SH-SY5Y (cell line): Measurements from ENCODE around the gene ALDH6A1.

ENCODE experiments used
- GATA2 ChIP-seq: IDR thresholded peaks from 2 replicates; pipeline ENCODE4 v1.6.1; 2011; ENCODE audit warnings: mild to moderate bottlenecking, low read depth, low read length
- GATA3 ChIP-seq: IDR thresholded peaks from 2 replicates; pipeline ENCODE4 v1.6.1; 2011; ENCODE audit warnings: low read depth, mild to moderate bottlenecking, low read length, moderate library complexity

ALDH6A1 gene

DNA sequence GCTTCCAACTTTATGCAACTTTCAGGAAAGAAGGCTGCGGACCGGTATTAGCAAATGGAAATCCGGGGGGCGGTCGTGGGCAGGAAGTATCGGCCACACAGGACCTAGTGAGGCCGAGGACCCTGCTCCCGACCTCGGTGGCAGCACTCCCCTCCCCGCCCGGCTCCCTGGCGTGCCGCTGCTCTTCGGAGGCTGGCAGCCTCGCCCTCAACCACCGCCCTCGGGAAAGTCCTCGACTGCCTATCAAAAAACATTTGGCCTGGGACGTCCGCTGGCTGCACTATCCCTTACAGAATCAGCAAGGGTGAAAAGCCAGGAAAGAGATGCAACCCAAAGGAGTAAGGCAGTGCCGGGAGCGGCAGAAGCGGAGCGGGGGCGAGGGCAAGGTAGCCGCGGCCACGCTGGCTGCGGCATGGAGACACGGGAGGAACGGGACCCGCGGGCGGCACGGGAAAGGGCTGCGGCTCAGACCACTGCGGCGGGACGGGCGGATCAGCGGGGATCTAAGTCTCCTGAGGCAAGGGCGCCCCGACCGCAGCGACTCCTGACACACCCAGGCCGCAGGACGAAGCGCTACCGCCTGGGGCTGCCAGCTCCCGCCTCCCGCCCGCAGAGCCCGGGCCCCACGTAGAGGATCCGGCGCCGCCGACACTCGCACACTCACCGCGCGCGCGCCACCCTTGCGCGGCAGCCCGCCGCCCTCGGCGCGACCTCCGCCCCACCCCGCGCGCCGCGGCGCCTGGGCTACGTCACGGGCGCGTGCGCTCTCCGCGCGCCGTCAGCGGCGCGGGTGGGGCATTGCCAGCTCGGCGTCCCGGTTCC, 65.5 kb downstream of the ALDH6A1 start, which contains the start of the genes BBOF1 and ENTPD5:
TSS of gene BBOF1 (plus strand) at position 764 of the 822 bp plus-strand sequence. CDS start 130 bp downstream, outside the sequence.
TSS of gene ENTPD5 (minus strand) at position 703 of the 822 bp plus-strand sequence. CDS start 31,186 bp downstream, outside the sequence.
- no peak for TF ChIP-seq GATA3

DNA sequence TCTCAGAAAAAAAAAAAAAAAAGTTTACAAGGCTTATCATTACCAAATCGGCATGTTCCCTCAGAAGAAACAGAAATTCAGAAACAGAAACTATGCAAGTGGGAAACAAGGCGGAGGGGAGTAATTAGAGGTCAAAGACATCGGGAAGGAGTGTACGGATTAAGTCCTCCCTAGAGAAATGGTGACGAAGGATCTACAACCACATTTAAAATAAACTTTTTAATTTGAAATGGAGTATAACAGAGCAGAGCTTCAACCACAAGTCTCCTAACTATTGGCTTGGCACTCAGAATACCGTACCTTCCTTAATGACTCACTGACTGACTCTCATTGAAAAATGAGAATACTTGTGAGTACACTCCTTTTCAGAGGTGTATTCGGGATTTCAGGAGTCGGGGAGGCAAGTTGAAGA, 66.1 kb downstream of the ALDH6A1 start:
- TF ChIP-seq GATA3 (no peak), GATA2 (no peak)

DNA sequence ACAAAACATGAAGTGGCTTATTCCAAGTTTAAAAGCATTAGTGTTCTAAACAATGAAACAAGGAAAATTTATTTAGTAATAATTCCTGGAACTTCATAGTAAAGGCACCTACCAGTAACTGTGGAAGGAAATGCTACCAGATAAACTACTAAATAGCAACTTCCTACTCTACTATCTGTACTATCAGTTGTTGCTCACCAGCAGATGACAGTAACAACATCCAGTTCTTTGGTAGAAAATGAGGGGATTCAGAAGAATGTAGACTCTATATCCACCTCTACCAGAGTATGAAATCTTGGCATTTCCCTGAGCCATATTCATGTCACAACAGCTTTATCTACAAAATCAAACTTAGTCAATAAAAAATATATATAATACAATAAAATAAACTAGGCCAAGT, 68.3 kb downstream of the ALDH6A1 start:
- TF ChIP-seq GATA3 (no peak), GATA2 (no peak)

DNA sequence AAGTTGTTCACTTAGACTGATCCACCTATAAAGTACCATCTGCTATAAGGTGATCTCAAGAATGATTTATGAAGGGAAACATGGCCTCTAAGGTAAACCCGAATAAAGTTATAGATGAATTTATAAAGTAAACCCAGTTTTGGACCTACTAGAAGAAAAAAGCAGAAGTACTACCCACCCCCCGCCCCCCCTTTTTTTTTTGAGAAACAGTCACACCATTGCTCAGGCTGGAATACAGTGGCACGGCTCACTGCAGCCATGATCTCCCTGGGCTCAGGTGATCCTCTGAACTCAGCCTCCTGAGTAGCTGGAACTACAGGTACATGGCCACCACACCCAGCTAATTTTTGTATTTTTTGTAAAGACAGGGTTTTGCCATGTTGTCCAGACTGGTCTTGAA, 69.1 kb downstream of the ALDH6A1 start:
- TF ChIP-seq GATA3 = no peak
- no peak for TF ChIP-seq GATA2

DNA sequence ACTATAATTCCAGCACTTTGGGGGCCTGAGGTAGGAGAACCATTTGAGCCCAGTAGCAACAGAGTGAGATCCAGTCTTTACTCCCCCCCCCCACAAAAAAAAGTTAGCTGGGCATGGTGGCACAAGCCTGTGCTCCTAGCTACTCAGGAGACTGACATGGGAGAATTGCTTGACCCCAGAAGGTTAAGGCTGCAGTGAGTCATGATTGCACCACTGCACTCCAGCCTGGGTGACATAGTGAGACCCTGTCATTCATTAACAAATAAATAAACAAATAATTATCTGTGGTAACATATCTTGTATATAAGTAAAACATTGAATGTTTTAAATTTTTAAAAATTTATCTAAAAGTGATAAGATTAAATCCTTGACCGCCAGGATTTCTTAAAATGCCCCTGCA, 70.0 kb downstream of the ALDH6A1 start:
- TF ChIP-seq GATA3 (no peak), GATA2 (no peak)

DNA sequence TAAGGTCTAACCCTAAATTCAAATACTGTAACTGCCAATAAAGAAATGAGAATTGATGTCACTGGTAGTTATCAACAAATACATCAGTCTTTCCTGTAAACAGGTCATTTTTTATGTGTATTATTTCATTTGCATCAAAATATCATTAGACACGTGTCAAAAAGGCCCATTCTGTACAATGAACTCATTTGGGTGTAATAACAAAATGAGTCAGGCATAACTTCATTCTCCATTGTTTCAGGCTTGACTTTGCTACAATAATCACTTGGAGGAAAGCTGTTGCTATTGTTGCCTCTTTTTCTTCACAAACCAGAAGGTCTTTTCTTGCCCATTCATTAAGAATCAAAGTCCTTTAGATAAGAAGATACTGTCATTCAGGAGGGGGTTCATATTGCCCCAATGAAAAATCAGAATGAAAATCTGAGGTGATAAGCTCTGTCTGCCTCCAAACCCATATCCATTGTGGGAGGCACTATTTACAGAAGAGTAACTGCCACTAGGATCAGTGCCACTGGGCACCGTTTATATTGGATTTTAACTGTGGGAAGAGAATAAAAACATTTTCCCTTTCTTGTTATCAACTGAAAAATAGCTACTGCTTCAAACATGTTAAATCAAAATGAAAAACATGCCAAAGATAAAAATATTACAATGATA, 75.3 kb downstream of the ALDH6A1 start:
- no peak for TF ChIP-seq GATA3
- no peak for TF ChIP-seq GATA2
